T-helper 9 cell (primary cell): ENCODE measurements around the gene CKLF.
"Not testable (repeated sequence)": the region's sequence is repeated elsewhere in the genome, so short reads cannot be mapped to it uniquely, and the experiment has no call there.

Experiments
- DNase-seq: peaks from one replicate; pipeline ENCODE4 v3.0.0-alpha.2; 2020

The CKLF gene

GRCh38 chr16:66543541-66543940 is 8.8 kb upstream of the CKLF start:
- no peak for DNase-seq

GRCh38 chr16:66544016-66544757 is 8.2 kb upstream of the CKLF start:
- DNase-seq, result no peak

GRCh38 chr16:66547101-66547989 is 5.0 kb upstream of the CKLF start:
- DNase-seq, result no peak

- no peak for DNase-seq
Observed at GRCh38 chr16:66548068-66548467, 4.3 kb upstream of the CKLF start.

GRCh38 chr16:66548868-66549267 is 3.5 kb upstream of the CKLF start:
- DNase-seq, result no peak

GRCh38 chr16:66549284-66550131 is 2.9 kb upstream of the CKLF start, which contains the start of gene TK2:
Gene TK2 (minus strand): TSS chr16:66550122. CDS start chr16:66550061, 61 bp downstream.
- peak; percentile 38 for DNase-seq

- peak; percentile 46 for DNase-seq
Observed at GRCh38 chr16:66551348-66551759, 1.0 kb upstream of the CKLF start.

- DNase-seq, result no peak
Observed at GRCh38 chr16:66551788-66552285, 539 bp upstream of the CKLF start.

- DNase-seq, result no peak
Observed at GRCh38 chr16:66553223-66553622, 847 bp downstream of the CKLF start.

- DNase-seq, result no peak
Observed at GRCh38 chr16:66554021-66554420, 1.6 kb downstream of the CKLF start.

GRCh38 chr16:66554495-66554894 is 2.1 kb downstream of the CKLF start:
- DNase-seq, result no peak

GRCh38 chr16:66560107-66560506 is 7.7 kb downstream of the CKLF start:
- DNase-seq, result no peak

GRCh38 chr16:66561381-66562080 is 9.2 kb downstream of the CKLF start:
- DNase-seq, result no peak

GRCh38 chr16:66562409-66562808 is 10.0 kb downstream of the CKLF start:
- DNase-seq, result no peak

GRCh38 chr16:66562986-66563385 is 10.6 kb downstream of the CKLF start:
- no peak for DNase-seq

GRCh38 chr16:66563574-66564334 is 11.4 kb downstream of the CKLF start:
- no peak for DNase-seq

GRCh38 chr16:66566051-66566901 is 13.9 kb downstream of the CKLF start, which contains the start of gene CMTM1:
Gene CMTM1 (plus strand): TSS chr16:66566439. CDS start chr16:66566514, 75 bp downstream.
- DNase-seq, result no peak

- DNase-seq, result not testable (repeated sequence)
Observed at GRCh38 chr16:66567270-66567669, 14.9 kb downstream of the CKLF start.

GRCh38 chr16:66568355-66568754 is 16.0 kb downstream of the CKLF start:
- DNase-seq, result no peak

- DNase-seq, result no peak
Observed at GRCh38 chr16:66569131-66569530, 16.8 kb downstream of the CKLF start.
